GM12874 (cell line): ENCODE results near the gene FGFR3.

Experiments used
- CTCF ChIP-seq: IDR thresholded peaks from 2 replicates; pipeline ENCODE4 v1.5.1; 2011; ENCODE audit warnings: low read depth, mild to moderate bottlenecking, control low read depth, low read length, moderate library complexity; ENCODE audit not compliant: insufficient read depth

FGFR3 gene

GRCh38 chr4:1826531-1827350 lies 33.6 kb downstream of the FGFR3 start:
- no peak for TF ChIP-seq CTCF

GRCh38 chr4:1830234-1830633 lies 37.1 kb downstream of the FGFR3 start:
- no peak for TF ChIP-seq CTCF

GRCh38 chr4:1830642-1831228 lies 37.6 kb downstream of the FGFR3 start:
- no peak for TF ChIP-seq CTCF

GRCh38 chr4:1831331-1831730 lies 38.2 kb downstream of the FGFR3 start:
- no peak for TF ChIP-seq CTCF

GRCh38 chr4:1832690-1833089 lies 39.6 kb downstream of the FGFR3 start:
- TF ChIP-seq CTCF: no peak

- TF ChIP-seq CTCF: no peak
Measured at GRCh38 chr4:1833307-1834046, 40.4 kb downstream of the FGFR3 start.

GRCh38 chr4:1834047-1834775 lies 41.1 kb downstream of the FGFR3 start:
- no peak for TF ChIP-seq CTCF
